ENCODE results near the gene CAST. TPM values are rescaled to one million over a fixed set of nuclear protein-coding genes. Genes with fewer than 3 reads are reported as not detected.

CAST gene
- total RNA-seq, 2 experiments from 2014 or later, result 40.5 to 90.1 TPM

DNA sequence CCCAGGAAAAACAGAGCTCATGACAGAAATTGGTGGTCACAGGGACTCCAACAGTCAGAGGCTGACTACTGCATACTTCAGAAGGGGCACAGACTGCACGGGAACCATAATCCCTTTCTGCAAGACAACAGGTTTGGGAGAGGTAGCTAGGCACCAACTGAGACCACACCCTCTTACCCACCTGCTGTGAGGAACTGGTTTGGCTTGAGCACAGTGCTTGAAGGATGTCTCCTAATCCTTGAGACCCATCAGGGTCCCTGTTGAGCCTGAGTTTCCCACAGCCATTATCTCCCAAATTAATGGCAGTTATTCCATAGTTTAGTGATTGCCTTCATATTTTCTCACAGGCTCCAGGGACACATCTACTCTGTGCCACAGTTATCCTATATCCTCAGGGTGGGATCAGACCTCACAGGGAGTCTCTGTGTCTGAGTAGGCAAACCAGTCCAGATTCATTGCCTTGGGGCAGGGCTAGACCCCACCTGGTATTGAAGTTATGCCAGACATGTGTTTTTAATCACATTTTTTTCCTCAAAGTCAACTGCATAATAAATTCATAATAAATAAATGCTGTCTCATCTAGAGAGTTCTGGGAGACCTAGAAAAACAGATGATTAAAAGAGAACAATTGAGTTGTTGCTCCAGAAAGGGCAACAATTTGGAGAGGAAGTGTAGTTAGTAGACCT is 9.3 kb upstream of the CAST start:
- TF ChIP-seq EZH2phosphoT487 (IDR thresholded peaks at IDR 0.05; ENCODE audit: borderline replicate concordance, low read depth, low read length), result no peak
- TF ChIP-seq CTCF (conservative IDR thresholded peaks at IDR 0.05; ENCODE audit: low read length), result no peak
- Histone ChIP-seq H3K27ac (ENCODE audit: low read depth, low read length, poor library complexity, severe bottlenecking) (no peak overlapping the region), H3K4me2 (ENCODE audit: low read length) (no peak overlapping the region), H4K20me1 (ENCODE audit: insufficient read depth, low read length) (no peaks in the 10 kb centered on the region), H3K4me3 (ENCODE audit: low read depth, low read length, poor library complexity, severe bottlenecking) (no peak overlapping the region), H3K9me2 (ENCODE audit: insufficient read depth, low read length) (no peaks in the 10 kb centered on the region), H3K79me2 (ENCODE audit: insufficient read depth, low read depth, low read length) (no peaks in the 10 kb centered on the region), H2AFZ (ENCODE audit: low read length) (no peak overlapping the region), H3K36me3 (ENCODE audit: insufficient read depth, low read length) (no peaks in the 10 kb centered on the region), H3K4me1 (ENCODE audit: insufficient read depth, low read length, poor library complexity, severe bottlenecking) (no peaks in the 10 kb centered on the region), H3K9me3 (ENCODE audit: low read length) (no peaks in the 10 kb centered on the region)
- intact Hi-C loops (cut with micrococcal nuclease; ENCODE audit: unreplicated experiment), result loop anchor here (5.0 kb wide), 1 partner anchor 34 kb away; no protein-coding TSS in a partner anchor
- CTCF ChIA-PET (ENCODE audit: unreplicated experiment), result no interaction called here
- no TSS peak for BruUV-seq (replicated peaks)
- POLR2A ChIA-PET, result interaction anchor here (1.0 to 2.1 kb wide), 3 partner anchors 8 to 749 kb away, joined by 3 to 7 read pairs (median 5); partner anchors contain the start of gene CAST
- DNase-seq (ENCODE audit: low spot score), result no peak

GRCh38 chr5:96654209-96654608 is 8.0 kb upstream of the CAST start:
- H3K4me1 ChIP-seq (ENCODE audit: insufficient read depth, low read length, poor library complexity, severe bottlenecking), result no peaks in the 10 kb centered on the region
- H3K27ac ChIP-seq (ENCODE audit: low read depth, low read length, poor library complexity, severe bottlenecking), result no peak overlapping the region
- no peak overlapping the region for H2AFZ ChIP-seq (ENCODE audit: low read length)
- H3K9me3 ChIP-seq (ENCODE audit: low read length), result no peaks in the 10 kb centered on the region
- no peaks in the 10 kb centered on the region for H3K79me2 ChIP-seq (ENCODE audit: insufficient read depth, low read depth, low read length)
- POLR2A ChIA-PET, result interaction anchor here (0.5 to 0.7 kb wide), 2 partner anchors 17 to 29 kb away, joined by 3 read pairs; no protein-coding TSS in a partner anchor
- H3K9me2 ChIP-seq (ENCODE audit: insufficient read depth, low read length), result no peaks in the 10 kb centered on the region
- H3K4me2 ChIP-seq (ENCODE audit: low read length), result no peak overlapping the region
- no peak for TF ChIP-seq CTCF (conservative IDR thresholded peaks at IDR 0.05; ENCODE audit: low read length)
- TF ChIP-seq EZH2phosphoT487 (IDR thresholded peaks at IDR 0.05; ENCODE audit: borderline replicate concordance, low read depth, low read length), result no peak
- CTCF ChIA-PET (ENCODE audit: unreplicated experiment), result no interaction called here
- intact Hi-C loops (cut with micrococcal nuclease; ENCODE audit: unreplicated experiment), result loop anchor here (5.0 kb wide), 1 partner anchor 33 kb away; no protein-coding TSS in a partner anchor
- H3K4me3 ChIP-seq (ENCODE audit: low read depth, low read length, poor library complexity, severe bottlenecking), result no peak overlapping the region
- no TSS peak for BruUV-seq (replicated peaks)
- no peaks in the 10 kb centered on the region for H3K36me3 ChIP-seq (ENCODE audit: insufficient read depth, low read length)
- H4K20me1 ChIP-seq (ENCODE audit: insufficient read depth, low read length), result no peaks in the 10 kb centered on the region
- DNase-seq (ENCODE audit: low spot score), result no peak

DNA sequence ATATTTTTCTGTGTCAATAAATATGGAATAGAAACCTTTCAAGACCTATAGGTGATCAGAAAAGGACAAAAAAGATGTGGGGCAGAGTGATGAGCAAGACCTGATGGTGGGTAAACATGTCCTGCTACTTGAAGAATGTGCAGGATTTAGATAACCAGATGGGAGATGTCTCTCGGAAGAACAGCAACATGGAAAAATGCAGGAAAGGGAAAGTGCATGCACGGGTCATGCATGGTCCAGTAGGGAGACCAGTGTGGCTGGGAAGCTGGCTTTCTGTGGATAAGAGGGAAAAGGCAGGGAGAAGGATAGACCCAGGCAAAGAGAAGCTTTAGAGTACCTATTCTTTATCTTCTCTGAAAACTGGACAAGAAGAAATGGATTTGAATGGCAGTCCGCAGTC is 7.1 kb upstream of the CAST start:
- H2AFZ ChIP-seq (ENCODE audit: low read length), result no peak overlapping the region
- no TSS peak for BruUV-seq (replicated peaks)
- H3K27ac ChIP-seq (ENCODE audit: low read depth, low read length, poor library complexity, severe bottlenecking), result no peak overlapping the region
- no peaks in the 10 kb centered on the region for H3K79me2 ChIP-seq (ENCODE audit: insufficient read depth, low read depth, low read length)
- TF ChIP-seq CTCF (conservative IDR thresholded peaks at IDR 0.05; ENCODE audit: low read length) (no peak), EZH2phosphoT487 (IDR thresholded peaks at IDR 0.05; ENCODE audit: borderline replicate concordance, low read depth, low read length) (no peak)
- ChIA-PET POLR2A (interaction anchor here (0.5 to 1.0 kb wide), 3 partner anchors 10 to 165 kb away, joined by 3 to 4 read pairs (median 3); no protein-coding TSS in a partner anchor), CTCF (ENCODE audit: unreplicated experiment) (no interaction called here)
- intact Hi-C loops (cut with micrococcal nuclease; ENCODE audit: unreplicated experiment), result no loop called here
- DNase-seq (ENCODE audit: low spot score), result no peak
- H3K36me3 ChIP-seq (ENCODE audit: insufficient read depth, low read length), result no peaks in the 10 kb centered on the region
- H3K9me3 ChIP-seq (ENCODE audit: low read length), result no peaks in the 10 kb centered on the region
- peaks cover under 1% of the 10 kb centered on the region for H3K4me1 ChIP-seq (ENCODE audit: insufficient read depth, low read length, poor library complexity, severe bottlenecking)
- no peaks in the 10 kb centered on the region for H3K9me2 ChIP-seq (ENCODE audit: insufficient read depth, low read length)
- no peak overlapping the region for H3K4me3 ChIP-seq (ENCODE audit: low read depth, low read length, poor library complexity, severe bottlenecking)
- no peak overlapping the region for H3K4me2 ChIP-seq (ENCODE audit: low read length)
- H4K20me1 ChIP-seq (ENCODE audit: insufficient read depth, low read length), result no peaks in the 10 kb centered on the region

Data from OCI-LY7 (cell line).